Limb (tissue), 2 donors: ENCODE data around the gene RPTOR.

ENCODE experiments used
- DNase-seq, 2 donors: peaks; one replicate each; pipeline ENCODE4 v3.0.0-alpha.2; 2016; ENCODE audit errors: extremely low spot score in 2 of 2

Gene RPTOR

GRCh38 chr17:80940171-80941123 lies 395.8 kb downstream of the RPTOR start:
- DNase-seq, result no peak

DNA sequence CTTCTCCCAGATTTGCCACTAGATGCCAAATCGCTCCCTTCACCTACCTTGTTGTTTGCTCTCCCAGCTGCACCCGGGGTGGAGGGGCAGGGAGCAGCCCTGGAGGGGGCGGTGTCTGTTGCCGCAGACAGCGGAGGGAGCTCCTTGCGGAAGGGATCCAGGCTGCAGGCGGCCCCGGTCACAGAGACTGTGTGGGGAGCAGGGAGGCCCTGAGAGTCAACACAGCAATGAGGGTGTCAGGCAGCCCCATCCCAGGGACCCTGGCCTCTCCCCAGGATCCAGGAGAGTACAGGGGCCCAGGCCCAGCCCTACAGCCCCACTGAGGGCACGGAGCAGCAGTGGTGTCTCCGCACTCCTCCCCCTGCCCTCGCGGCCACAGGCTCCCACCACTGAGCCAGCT lies 396.5 kb downstream of the RPTOR start:
- DNase-seq, result no peak

- DNase-seq, result no peak
Measured at GRCh38 chr17:80941743-80942422, 397.2 kb downstream of the RPTOR start.

DNA sequence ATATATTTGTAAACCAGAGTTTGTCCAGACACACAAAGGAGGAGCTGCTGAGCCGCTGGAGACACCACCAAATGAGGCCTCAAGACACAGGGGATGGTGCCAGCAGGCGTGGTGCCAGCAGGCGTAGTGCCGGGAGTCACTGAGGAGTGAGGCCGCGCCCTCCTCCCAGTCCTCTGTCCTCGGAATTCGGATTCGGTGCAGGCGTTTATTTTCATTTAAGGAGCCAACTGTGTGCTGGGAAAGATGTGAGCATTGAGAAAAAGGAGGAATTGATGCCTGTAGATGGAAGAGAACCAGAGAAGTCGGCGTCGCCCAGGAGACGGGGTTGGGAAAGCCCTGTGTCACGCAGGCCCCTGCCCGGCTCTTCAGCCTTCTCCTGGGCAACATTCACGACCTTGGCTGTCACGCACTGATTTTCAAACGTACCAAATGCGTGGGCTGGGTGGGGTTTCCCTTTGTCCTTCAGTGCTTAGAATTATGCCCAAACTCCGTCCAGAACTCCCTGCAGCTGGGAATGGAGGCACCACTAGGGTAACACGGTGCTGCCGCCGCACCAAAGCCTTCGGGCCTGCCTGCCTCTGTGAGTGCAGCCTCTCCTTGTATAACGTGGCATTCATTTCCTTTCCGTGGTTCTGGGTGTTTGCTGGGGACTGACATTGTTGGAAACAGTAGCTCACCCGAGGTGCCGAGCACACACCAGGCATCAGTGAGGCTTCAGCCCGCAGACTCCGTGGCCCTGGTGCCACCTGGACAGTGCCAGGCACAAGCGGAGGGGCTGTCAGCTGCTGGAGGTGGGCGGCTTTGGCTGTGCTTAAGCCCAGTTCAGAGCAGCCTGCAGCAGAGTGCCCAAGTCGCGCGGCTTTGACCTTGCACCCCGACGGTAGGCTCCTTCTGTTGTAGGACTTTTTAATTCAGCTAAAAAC lies 398.0 kb downstream of the RPTOR start:
- peak; percentile 81 to 91 for DNase-seq

- DNase-seq, result no peak
Measured at GRCh38 chr17:80943346-80944145, 398.9 kb downstream of the RPTOR start.

GRCh38 chr17:80944326-80944725 lies 399.7 kb downstream of the RPTOR start:
- DNase-seq, result no peak

GRCh38 chr17:80945736-80946135 lies 401.1 kb downstream of the RPTOR start:
- no peak for DNase-seq

- DNase-seq, result no peak
Measured at GRCh38 chr17:80946449-80946848, 401.8 kb downstream of the RPTOR start.

DNA sequence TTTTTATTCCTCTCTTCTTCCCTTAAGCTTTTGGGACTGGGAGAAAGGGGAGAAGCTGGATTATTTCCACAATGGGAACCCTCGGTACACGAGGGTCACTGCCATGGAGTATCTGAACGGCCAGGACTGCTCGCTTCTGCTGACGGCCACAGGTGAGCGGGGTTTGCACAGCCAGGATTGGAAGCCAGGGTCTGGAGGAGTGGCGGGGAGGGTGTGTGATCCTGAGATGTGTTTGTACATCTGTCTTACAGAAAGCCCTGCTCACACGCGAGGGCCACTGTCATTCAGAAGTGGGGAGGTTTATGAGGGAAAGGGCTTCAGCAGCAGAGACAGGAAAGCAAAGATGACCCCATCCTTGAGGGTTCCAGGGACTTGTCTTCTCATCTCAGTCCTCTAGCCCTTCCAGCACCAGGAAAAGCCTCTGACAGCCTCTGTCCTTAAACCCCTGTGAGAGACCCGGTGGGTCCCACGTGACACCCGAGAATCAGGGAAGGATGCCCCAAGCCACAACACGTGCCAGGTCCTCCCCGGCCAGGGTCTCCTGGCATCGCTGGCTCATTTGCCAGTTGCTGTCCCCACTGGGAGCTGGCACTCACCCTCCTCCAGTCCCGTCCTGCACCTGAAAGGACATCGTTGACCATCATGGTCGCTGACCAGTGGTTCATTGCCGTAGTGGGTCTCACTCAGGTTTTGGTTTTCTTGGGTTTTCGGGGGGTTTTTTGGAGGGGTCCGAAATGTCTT lies 402.7 kb downstream of the RPTOR start:
- DNase-seq, result no peak

DNA sequence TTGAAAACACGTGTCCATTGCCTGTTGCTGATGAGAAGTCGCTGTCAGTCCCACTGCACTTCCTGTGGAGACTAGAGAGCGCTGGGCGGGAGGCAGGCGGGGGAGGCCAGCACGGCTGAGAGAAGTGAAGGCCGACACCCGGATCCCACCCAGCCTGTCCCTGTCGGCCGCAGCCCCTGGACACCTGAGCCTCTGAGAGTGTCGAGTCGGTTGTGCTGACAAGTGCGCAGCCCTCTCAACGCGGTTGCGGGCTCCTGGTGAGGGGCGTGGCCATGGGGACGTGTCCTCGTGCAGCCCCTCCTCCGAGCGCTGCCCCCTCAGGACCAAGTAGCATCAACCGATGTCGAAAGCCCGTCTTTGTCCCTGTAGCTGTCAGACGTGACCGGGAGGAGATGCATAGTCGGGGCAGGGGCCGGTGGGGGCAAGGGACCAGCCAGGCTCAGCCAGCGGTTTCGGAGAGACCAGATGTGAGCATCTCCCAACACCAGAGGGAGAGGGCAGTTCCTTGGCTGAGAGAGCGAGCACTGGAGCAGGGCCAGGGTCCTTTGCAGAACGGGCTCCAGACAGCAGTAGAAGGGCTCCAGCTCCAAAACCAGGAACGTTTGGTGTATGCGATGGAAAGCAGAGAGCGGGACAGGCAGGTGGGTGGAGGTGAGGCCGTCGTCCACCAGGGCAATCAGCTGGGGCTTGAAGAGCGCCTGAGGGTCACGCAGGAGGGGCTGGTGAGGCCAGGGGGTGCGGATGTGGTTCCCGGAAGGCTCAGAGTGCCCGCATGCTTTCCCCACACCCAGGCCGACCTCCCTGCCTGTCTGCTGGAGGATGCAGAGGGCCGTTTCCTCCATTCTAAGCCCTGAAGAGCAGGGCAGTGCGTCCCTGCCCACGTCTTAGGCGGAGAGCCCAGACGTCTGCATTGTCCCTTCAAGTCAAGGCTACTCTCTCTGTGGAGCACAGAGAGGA lies 403.7 kb downstream of the RPTOR start:
- DNase-seq, result no peak

DNA sequence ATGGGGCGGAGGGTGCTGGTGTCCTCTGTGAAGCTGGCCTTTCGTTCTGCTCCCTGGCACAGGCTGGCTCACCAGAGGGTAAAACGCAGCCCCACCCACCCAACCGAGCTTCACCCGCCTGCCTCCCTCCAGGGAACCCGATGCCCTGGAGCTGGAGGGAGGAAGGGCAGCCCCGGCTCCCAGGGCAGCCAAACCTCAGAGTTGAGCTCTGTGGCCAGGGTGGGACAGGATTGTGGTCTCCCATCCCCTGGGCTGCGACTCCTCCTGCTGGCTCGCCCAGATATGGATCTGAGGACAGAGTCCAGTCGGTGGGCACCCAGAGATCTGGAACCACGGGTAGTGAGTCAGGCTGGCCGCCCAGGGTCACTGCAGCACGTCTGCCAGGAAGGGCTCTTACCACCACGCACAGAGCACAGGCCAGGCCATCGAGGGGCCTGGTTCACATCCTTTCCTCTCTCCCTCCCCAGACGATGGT lies 404.4 kb downstream of the RPTOR start:
- DNase-seq, result no peak

DNA sequence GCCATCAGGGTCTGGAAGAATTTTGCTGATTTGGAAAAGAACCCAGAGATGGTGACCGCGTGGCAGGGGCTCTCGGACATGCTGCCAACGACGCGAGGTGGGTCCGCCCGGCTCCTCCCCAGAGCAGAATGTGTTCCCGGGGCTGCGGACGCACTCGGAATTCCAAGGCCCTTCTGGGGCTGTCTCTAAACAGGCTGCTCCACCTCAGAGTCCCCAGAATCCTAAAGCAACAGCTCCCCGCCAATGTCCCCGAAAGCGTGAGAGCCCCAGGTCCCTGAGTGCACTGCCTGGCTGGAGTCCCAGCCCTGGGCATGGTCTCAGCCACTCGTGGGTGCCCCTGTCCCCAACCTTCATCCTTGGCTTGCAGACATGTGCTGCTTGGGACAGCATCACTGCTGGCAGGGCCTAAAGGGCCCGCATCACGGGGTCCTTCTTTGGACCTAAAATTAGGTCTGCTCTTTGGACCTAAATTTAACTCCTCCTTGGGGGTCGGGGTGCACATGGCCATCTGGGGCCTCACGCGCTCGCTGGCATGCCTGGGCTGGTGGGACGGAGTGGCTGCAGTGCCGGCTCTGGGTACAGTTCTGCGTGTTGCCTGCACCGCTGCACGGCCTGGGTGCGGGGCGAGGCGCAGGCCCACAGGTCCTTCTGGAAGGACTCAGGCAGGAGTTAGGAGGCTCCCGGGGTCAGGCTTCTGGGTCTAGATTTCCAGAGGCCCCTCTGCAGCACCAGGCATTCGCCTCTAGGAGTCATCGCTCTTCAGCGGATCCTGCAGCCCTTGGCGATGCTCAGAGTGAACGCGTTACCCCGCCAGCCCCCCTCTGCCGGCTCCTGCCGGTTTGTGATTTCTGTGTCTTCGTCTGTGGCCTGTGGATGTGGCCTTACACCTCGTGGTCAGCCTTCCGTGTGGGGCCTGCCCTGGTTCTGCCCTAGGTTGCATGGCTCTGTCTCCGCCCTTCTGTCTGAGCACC lies 405.1 kb downstream of the RPTOR start:
- DNase-seq, result no peak

GRCh38 chr17:80950466-80951120 lies 406.0 kb downstream of the RPTOR start:
- no peak for DNase-seq

- DNase-seq, result no peak
Measured at GRCh38 chr17:80951121-80952090, 406.8 kb downstream of the RPTOR start.

DNA sequence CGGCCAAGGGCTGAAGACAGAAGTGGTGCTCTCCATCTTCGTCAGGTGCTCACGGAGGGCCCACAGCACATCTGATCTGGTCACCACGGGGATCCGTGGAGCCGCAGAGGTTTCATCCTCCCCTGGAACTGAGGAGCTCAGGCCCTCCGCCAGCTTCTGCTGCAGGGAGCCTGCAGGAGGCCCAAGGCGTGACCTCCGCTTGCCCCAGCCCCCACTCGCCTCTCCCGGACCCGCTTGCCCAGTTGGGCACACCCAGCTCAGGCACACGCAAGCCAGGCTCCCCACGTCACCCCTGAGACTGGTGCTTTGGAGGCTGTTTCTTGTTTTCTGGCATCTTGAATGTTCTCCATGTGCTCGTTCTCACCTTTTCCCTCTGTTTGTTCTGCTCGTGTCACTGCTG lies 407.7 kb downstream of the RPTOR start:
- DNase-seq, result no peak
